KOPT-K1 (cell line): ENCODE results near the gene ZNF280C.

Source experiments
- H3K27ac ChIP-seq: fragments of 200-600 bp; sonication (generic); 2 replicates; pipeline ENCODE4 v1.5.1; 2016; ENCODE audit warnings: antibody characterized with exemption, mild to moderate bottlenecking, low read depth, low read length; ENCODE audit not compliant: poor library complexity, severe bottlenecking
- H3K36me3 ChIP-seq: fragments of 200-600 bp; sonication (generic); 2 replicates; pipeline ENCODE4 v1.5.1; 2017; ENCODE audit warnings: antibody characterized with exemption, mild to moderate bottlenecking, low read length, moderate library complexity; ENCODE audit not compliant: insufficient read depth
- H3K9me3 ChIP-seq: fragments of 200-600 bp; sonication (generic); 2 replicates; pipeline ENCODE4 v1.5.1; 2017; ENCODE audit warnings: antibody characterized with exemption, low read length, mild to moderate bottlenecking; ENCODE audit not compliant: insufficient read depth, poor library complexity, severe bottlenecking

The ZNF280C gene

GRCh38 chrX:130268449-130269170 is at the start of gene ZNF280C:
ZNF280C (minus strand) TSS chrX:130268899; CDS start chrX:130260449, 8,450 bp downstream.
- Histone ChIP-seq H3K36me3 (no peaks in the 10 kb centered on the region), H3K27ac (peak within 1 kb of the TSS; percentile 89), H3K9me3 (peaks cover 6% of the 10 kb centered on the region)

- no peaks in the 10 kb centered on the region for H3K36me3 ChIP-seq
- no peak overlapping the region for H3K27ac ChIP-seq
- H3K9me3 ChIP-seq, result no peaks in the 10 kb centered on the region
Observed at GRCh38 chrX:130304587-130305368, 36.1 kb upstream of the ZNF280C start.

- H3K36me3 ChIP-seq, result no peaks in the 10 kb centered on the region
- no peak overlapping the region for H3K27ac ChIP-seq
- H3K9me3 ChIP-seq, result no peaks in the 10 kb centered on the region
Observed at GRCh38 chrX:130301977-130302376, 33.3 kb upstream of the ZNF280C start.

GRCh38 chrX:130301405-130301804 is 32.7 kb upstream of the ZNF280C start:
- Histone ChIP-seq H3K9me3 (no peaks in the 10 kb centered on the region), H3K27ac (no peak overlapping the region), H3K36me3 (no peaks in the 10 kb centered on the region)

- H3K27ac ChIP-seq, result no peak overlapping the region
- H3K36me3 ChIP-seq, result no peaks in the 10 kb centered on the region
- H3K9me3 ChIP-seq, result no peaks in the 10 kb centered on the region
Observed at GRCh38 chrX:130300010-130300282, 31.2 kb upstream of the ZNF280C start.

- H3K27ac ChIP-seq, result no peak overlapping the region
- H3K9me3 ChIP-seq, result no peaks in the 10 kb centered on the region
- no peaks in the 10 kb centered on the region for H3K36me3 ChIP-seq
Observed at GRCh38 chrX:130299279-130300009, 30.7 kb upstream of the ZNF280C start.

- H3K27ac ChIP-seq, result no peak overlapping the region
- H3K9me3 ChIP-seq, result no peaks in the 10 kb centered on the region
- H3K36me3 ChIP-seq, result no peaks in the 10 kb centered on the region
Observed at GRCh38 chrX:130296743-130297142, 28.0 kb upstream of the ZNF280C start.

- no peaks in the 10 kb centered on the region for H3K36me3 ChIP-seq
- no peak overlapping the region for H3K27ac ChIP-seq
- no peaks in the 10 kb centered on the region for H3K9me3 ChIP-seq
Observed at GRCh38 chrX:130296297-130296678, 27.6 kb upstream of the ZNF280C start.

GRCh38 chrX:130295519-130296296 is 27.0 kb upstream of the ZNF280C start:
- Histone ChIP-seq H3K36me3 (no peaks in the 10 kb centered on the region), H3K27ac (no peak overlapping the region), H3K9me3 (no peaks in the 10 kb centered on the region)

- H3K27ac ChIP-seq, result no peak overlapping the region
- H3K9me3 ChIP-seq, result no peaks in the 10 kb centered on the region
Observed at GRCh38 chrX:130287071-130287770, 18.5 kb upstream of the ZNF280C start.

GRCh38 chrX:130285710-130286109 is 17.0 kb upstream of the ZNF280C start:
- Histone ChIP-seq H3K9me3 (no peaks in the 10 kb centered on the region), H3K36me3 (no peaks in the 10 kb centered on the region), H3K27ac (no peak overlapping the region)

More at GRCh38 chrX:130287071-130287770, 18.5 kb upstream of the ZNF280C start:
- H3K36me3 ChIP-seq, result no peaks in the 10 kb centered on the region

GRCh38 chrX:130285069-130285620 is 16.4 kb upstream of the ZNF280C start:
- H3K27ac ChIP-seq, result no peak overlapping the region
- no peaks in the 10 kb centered on the region for H3K36me3 ChIP-seq
- no peaks in the 10 kb centered on the region for H3K9me3 ChIP-seq

- Histone ChIP-seq H3K36me3 (no peaks in the 10 kb centered on the region), H3K9me3 (no peaks in the 10 kb centered on the region), H3K27ac (no peak overlapping the region)
Observed at GRCh38 chrX:130282151-130282550, 13.5 kb upstream of the ZNF280C start.

GRCh38 chrX:130280901-130281300 is 12.2 kb upstream of the ZNF280C start:
- H3K36me3 ChIP-seq, result no peaks in the 10 kb centered on the region
- H3K9me3 ChIP-seq, result no peaks in the 10 kb centered on the region
- H3K27ac ChIP-seq, result no peak overlapping the region
